Measurements from ENCODE around the gene RFX3.
"Not testable (repeated sequence)": the region's sequence is repeated elsewhere in the genome, so short reads cannot be mapped to it uniquely, and the experiment has no call there.

Gene RFX3

GRCh38 chr9:3336951-3337350 lies 188.8 kb downstream of the RFX3 start:
- Histone ChIP-seq H3K27me3 (ENCODE audit: control insufficient read depth, insufficient read depth, low read length, poor library complexity, severe bottlenecking) (no peaks in the 10 kb centered on the region), H3K36me3 (ENCODE audit: control insufficient read depth, insufficient read depth, low read length) (no peaks in the 10 kb centered on the region), H3K4me3 (ENCODE audit: insufficient read depth, low read depth, low read length) (no peak overlapping the region), H3K9me3 (ENCODE audit: control insufficient read depth, low read length) (no peaks in the 10 kb centered on the region), H3K4me1 (ENCODE audit: control insufficient read depth, insufficient read depth, low read length) (no peaks in the 10 kb centered on the region), H3K27ac (ENCODE audit: insufficient read depth, low read depth, low read length, poor library complexity, severe bottlenecking) (no peak overlapping the region)
- WGBS, 2 experiments: 93 to 96% methylated on average over 3 of the region's 3 CpGs

- WGBS, 2 experiments: 59 to 63% methylated on average over 1 of the region's 2 CpGs
- H3K27ac ChIP-seq (ENCODE audit: insufficient read depth, low read depth, low read length, poor library complexity, severe bottlenecking): no peak overlapping the region
Observed at GRCh38 chr9:3332802-3333201, 193.0 kb downstream of the RFX3 start.

GRCh38 chr9:3331801-3332200 lies 194.0 kb downstream of the RFX3 start:
- H3K4me1 ChIP-seq (ENCODE audit: control insufficient read depth, insufficient read depth, low read length): no peaks in the 10 kb centered on the region
- H3K36me3 ChIP-seq (ENCODE audit: control insufficient read depth, insufficient read depth, low read length): no peaks in the 10 kb centered on the region
- H3K9me3 ChIP-seq (ENCODE audit: control insufficient read depth, low read length): no peaks in the 10 kb centered on the region
- no peak overlapping the region for H3K4me3 ChIP-seq (ENCODE audit: insufficient read depth, low read depth, low read length)
- no peak overlapping the region for H3K27ac ChIP-seq (ENCODE audit: insufficient read depth, low read depth, low read length, poor library complexity, severe bottlenecking)
- no peaks in the 10 kb centered on the region for H3K27me3 ChIP-seq (ENCODE audit: control insufficient read depth, insufficient read depth, low read length, poor library complexity, severe bottlenecking)
- WGBS, 2 experiments: 77 to 91% methylated on average over 2 of the region's 2 CpGs

More at GRCh38 chr9:3332802-3333201, 193.0 kb downstream of the RFX3 start:
- no peaks in the 10 kb centered on the region for H3K36me3 ChIP-seq (ENCODE audit: control insufficient read depth, insufficient read depth, low read length)
- no peaks in the 10 kb centered on the region for H3K9me3 ChIP-seq (ENCODE audit: control insufficient read depth, low read length)
- H3K27me3 ChIP-seq (ENCODE audit: control insufficient read depth, insufficient read depth, low read length, poor library complexity, severe bottlenecking): no peaks in the 10 kb centered on the region
- no peaks in the 10 kb centered on the region for H3K4me1 ChIP-seq (ENCODE audit: control insufficient read depth, insufficient read depth, low read length)
- H3K4me3 ChIP-seq (ENCODE audit: insufficient read depth, low read depth, low read length): no peak overlapping the region

- H3K27me3 ChIP-seq (ENCODE audit: control insufficient read depth, insufficient read depth, low read length, poor library complexity, severe bottlenecking): no peaks in the 10 kb centered on the region
- H3K4me1 ChIP-seq (ENCODE audit: control insufficient read depth, insufficient read depth, low read length): no peaks in the 10 kb centered on the region
Observed at GRCh38 chr9:3330792-3331420, 194.9 kb downstream of the RFX3 start.

GRCh38 chr9:3329361-3329760 lies 196.4 kb downstream of the RFX3 start:
- H3K27me3 ChIP-seq (ENCODE audit: control insufficient read depth, insufficient read depth, low read length, poor library complexity, severe bottlenecking): no peaks in the 10 kb centered on the region
- H3K27ac ChIP-seq (ENCODE audit: insufficient read depth, low read depth, low read length, poor library complexity, severe bottlenecking): no peak overlapping the region
- no peaks in the 10 kb centered on the region for H3K9me3 ChIP-seq (ENCODE audit: control insufficient read depth, low read length)
- H3K4me1 ChIP-seq (ENCODE audit: control insufficient read depth, insufficient read depth, low read length): no peaks in the 10 kb centered on the region
- H3K4me3 ChIP-seq (ENCODE audit: insufficient read depth, low read depth, low read length): no peak overlapping the region
- WGBS, 2 experiments: no CpG with 5 or more reads among the region's 2 CpGs
- no peaks in the 10 kb centered on the region for H3K36me3 ChIP-seq (ENCODE audit: control insufficient read depth, insufficient read depth, low read length)

More at GRCh38 chr9:3330792-3331420, 194.9 kb downstream of the RFX3 start:
- H3K36me3 ChIP-seq (ENCODE audit: control insufficient read depth, insufficient read depth, low read length): no peaks in the 10 kb centered on the region
- no peaks in the 10 kb centered on the region for H3K9me3 ChIP-seq (ENCODE audit: control insufficient read depth, low read length)
- H3K27ac ChIP-seq (ENCODE audit: insufficient read depth, low read depth, low read length, poor library complexity, severe bottlenecking): no peak overlapping the region
- no peak overlapping the region for H3K4me3 ChIP-seq (ENCODE audit: insufficient read depth, low read depth, low read length)

- 91 to 97% methylated on average over 2 of the region's 2 CpGs for WGBS, 2 experiments
- Histone ChIP-seq H3K27ac (ENCODE audit: insufficient read depth, low read depth, low read length, poor library complexity, severe bottlenecking) (no peak overlapping the region), H3K9me3 (ENCODE audit: control insufficient read depth, low read length) (no peaks in the 10 kb centered on the region), H3K4me1 (ENCODE audit: control insufficient read depth, insufficient read depth, low read length) (no peaks in the 10 kb centered on the region), H3K4me3 (ENCODE audit: insufficient read depth, low read depth, low read length) (no peak overlapping the region), H3K27me3 (ENCODE audit: control insufficient read depth, insufficient read depth, low read length, poor library complexity, severe bottlenecking) (no peaks in the 10 kb centered on the region), H3K36me3 (ENCODE audit: control insufficient read depth, insufficient read depth, low read length) (no peaks in the 10 kb centered on the region)
Observed at GRCh38 chr9:3323714-3324113, 202.1 kb downstream of the RFX3 start.

- no peaks in the 10 kb centered on the region for H3K27me3 ChIP-seq (ENCODE audit: control insufficient read depth, insufficient read depth, low read length, poor library complexity, severe bottlenecking)
- H3K4me1 ChIP-seq (ENCODE audit: control insufficient read depth, insufficient read depth, low read length): no peaks in the 10 kb centered on the region
- 100% methylated on average over 3 of the region's 4 CpGs for WGBS, 2 experiments
- no peaks in the 10 kb centered on the region for H3K9me3 ChIP-seq (ENCODE audit: control insufficient read depth, low read length)
- no peak overlapping the region for H3K27ac ChIP-seq (ENCODE audit: insufficient read depth, low read depth, low read length, poor library complexity, severe bottlenecking)
- no peaks in the 10 kb centered on the region for H3K36me3 ChIP-seq (ENCODE audit: control insufficient read depth, insufficient read depth, low read length)
- no peak overlapping the region for H3K4me3 ChIP-seq (ENCODE audit: insufficient read depth, low read depth, low read length)
Observed at GRCh38 chr9:3321186-3321585, 204.6 kb downstream of the RFX3 start.

- WGBS, 2 experiments: 96 to 97% methylated on average over 9 of the region's 9 CpGs
- not testable (repeated sequence) for H3K9me3 ChIP-seq (ENCODE audit: control insufficient read depth, low read length); H3K4me1 ChIP-seq (ENCODE audit: control insufficient read depth, insufficient read depth, low read length); H3K36me3 ChIP-seq (ENCODE audit: control insufficient read depth, insufficient read depth, low read length); H3K27ac ChIP-seq (ENCODE audit: insufficient read depth, low read depth, low read length, poor library complexity, severe bottlenecking); H3K27me3 ChIP-seq (ENCODE audit: control insufficient read depth, insufficient read depth, low read length, poor library complexity, severe bottlenecking); H3K4me3 ChIP-seq (ENCODE audit: insufficient read depth, low read depth, low read length)
Observed at GRCh38 chr9:3312595-3312994, 213.2 kb downstream of the RFX3 start.

- H3K27ac ChIP-seq (ENCODE audit: insufficient read depth, low read depth, low read length, poor library complexity, severe bottlenecking): no peak overlapping the region
- H3K27me3 ChIP-seq (ENCODE audit: control insufficient read depth, insufficient read depth, low read length, poor library complexity, severe bottlenecking): no peaks in the 10 kb centered on the region
- H3K9me3 ChIP-seq (ENCODE audit: control insufficient read depth, low read length): no peaks in the 10 kb centered on the region
- H3K4me1 ChIP-seq (ENCODE audit: control insufficient read depth, insufficient read depth, low read length): no peaks in the 10 kb centered on the region
- no peak overlapping the region for H3K4me3 ChIP-seq (ENCODE audit: insufficient read depth, low read depth, low read length)
- 95 to 97% methylated on average over 2 of the region's 2 CpGs for WGBS, 2 experiments
- no peaks in the 10 kb centered on the region for H3K36me3 ChIP-seq (ENCODE audit: control insufficient read depth, insufficient read depth, low read length)
Observed at GRCh38 chr9:3308609-3309008, 217.2 kb downstream of the RFX3 start.

GRCh38 chr9:3304388-3304787 lies 221.4 kb downstream of the RFX3 start:
- not testable (repeated sequence) for H3K36me3 ChIP-seq (ENCODE audit: control insufficient read depth, insufficient read depth, low read length); H3K9me3 ChIP-seq (ENCODE audit: control insufficient read depth, low read length); H3K4me3 ChIP-seq (ENCODE audit: insufficient read depth, low read depth, low read length); H3K27me3 ChIP-seq (ENCODE audit: control insufficient read depth, insufficient read depth, low read length, poor library complexity, severe bottlenecking); H3K4me1 ChIP-seq (ENCODE audit: control insufficient read depth, insufficient read depth, low read length); H3K27ac ChIP-seq (ENCODE audit: insufficient read depth, low read depth, low read length, poor library complexity, severe bottlenecking)
- WGBS, 2 experiments: 88 to 100% methylated on average over 1 of the region's 1 CpG

GRCh38 chr9:3299872-3300271 lies 225.9 kb downstream of the RFX3 start:
- H3K27me3 ChIP-seq (ENCODE audit: control insufficient read depth, insufficient read depth, low read length, poor library complexity, severe bottlenecking): no peaks in the 10 kb centered on the region
- no peak overlapping the region for H3K4me3 ChIP-seq (ENCODE audit: insufficient read depth, low read depth, low read length)
- WGBS, 2 experiments: 80 to 92% methylated on average over 2 of the region's 2 CpGs
- no peaks in the 10 kb centered on the region for H3K4me1 ChIP-seq (ENCODE audit: control insufficient read depth, insufficient read depth, low read length)
- no peaks in the 10 kb centered on the region for H3K36me3 ChIP-seq (ENCODE audit: control insufficient read depth, insufficient read depth, low read length)
- peaks cover 3% of the 10 kb centered on the region for H3K9me3 ChIP-seq (ENCODE audit: control insufficient read depth, low read length)
- no peak overlapping the region for H3K27ac ChIP-seq (ENCODE audit: insufficient read depth, low read depth, low read length, poor library complexity, severe bottlenecking)
